Mononuclear cell (primary cell): ENCODE data around the gene GRM7. TPM values are rescaled to one million over a fixed set of nuclear protein-coding genes. Genes with fewer than 3 reads are reported as not detected.

ENCODE experiments used
- H3K27me3 ChIP-seq: 2 replicates; pipeline ENCODE4 v1.6.0; 2011; ENCODE audit warnings: low read length, control low read depth; ENCODE audit not compliant: insufficient read depth
- H3K4me1 ChIP-seq: 2 replicates; pipeline ENCODE4 v1.5.1; 2011; ENCODE audit warnings: mild to moderate bottlenecking, low read length, control low read depth; ENCODE audit not compliant: insufficient read depth
- H3K4me3 ChIP-seq: 2 replicates; pipeline ENCODE4 v1.5.1; 2011; ENCODE audit warnings: mild to moderate bottlenecking, low read length, moderate library complexity
- H3K9me3 ChIP-seq: 2 replicates; pipeline ENCODE4 v1.5.1; 2011; ENCODE audit warnings: low read depth, mild to moderate bottlenecking, control low read depth, low read length
- total RNA-seq: library from RNA; depleted of rRNA; stranded (reverse); fragments of >200 nt; gene quantifications from one replicate; pipeline ENCODE4 v1.2.3, GENCODE V29; 2012

The GRM7 gene
- total RNA-seq, 1 donor, result not detected

- no peak overlapping the region for H3K4me3 ChIP-seq
- H3K27me3 ChIP-seq, result no peaks in the 10 kb centered on the region
- no peaks in the 10 kb centered on the region for H3K4me1 ChIP-seq
- H3K9me3 ChIP-seq, result no peaks in the 10 kb centered on the region
Measured at GRCh38 chr3:7709376-7710082, 848.6 kb downstream of the GRM7 start.

DNA sequence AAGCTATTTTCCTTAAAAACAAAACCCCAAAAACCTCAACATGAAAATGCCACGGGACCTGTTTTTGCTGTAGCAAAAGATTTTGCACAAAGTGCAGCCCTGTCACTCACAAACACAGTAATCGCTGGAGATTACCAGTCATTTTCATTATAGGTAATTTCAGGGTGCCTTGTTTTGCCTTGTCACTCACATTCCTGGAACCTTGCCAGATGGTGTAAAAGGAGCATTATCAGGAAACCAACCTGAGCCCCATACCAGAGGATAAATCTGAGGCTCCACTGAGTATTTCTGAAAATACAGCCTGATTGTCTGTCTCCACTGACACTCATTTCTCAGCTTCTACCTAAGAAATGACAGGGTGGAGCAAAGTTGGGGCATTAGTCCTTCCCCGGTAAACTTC, 849.4 kb downstream of the GRM7 start:
- Histone ChIP-seq H3K9me3 (no peaks in the 10 kb centered on the region), H3K4me3 (no peak overlapping the region), H3K4me1 (no peaks in the 10 kb centered on the region)

DNA sequence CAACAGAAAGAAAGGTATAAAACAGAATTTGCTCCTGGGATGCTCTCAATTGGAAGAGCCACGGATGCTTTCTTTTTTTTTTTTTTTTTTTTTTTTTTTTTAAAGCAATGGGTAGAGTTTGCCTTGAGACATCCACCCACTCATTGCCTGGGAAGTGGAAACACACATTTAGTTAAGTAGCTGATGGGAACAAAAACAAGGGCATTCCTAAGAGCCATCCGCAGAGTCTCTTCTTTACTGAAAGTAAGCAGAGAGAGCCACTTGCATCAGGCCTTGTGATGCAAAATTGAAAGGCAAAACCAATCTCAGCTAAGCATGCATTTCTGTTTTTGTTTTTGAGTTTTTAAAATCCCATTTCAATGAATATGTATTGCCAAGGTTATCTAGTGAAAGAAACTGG, 852.8 kb downstream of the GRM7 start:
- Histone ChIP-seq H3K9me3 (no peaks in the 10 kb centered on the region), H3K4me1 (no peaks in the 10 kb centered on the region), H3K4me3 (no peak overlapping the region), H3K27me3 (no peaks in the 10 kb centered on the region)

More for the DNA sequence above, 849.4 kb downstream of the GRM7 start:
- no peaks in the 10 kb centered on the region for H3K27me3 ChIP-seq

- H3K4me1 ChIP-seq, result no peaks in the 10 kb centered on the region
Measured at GRCh38 chr3:7720649-7721297, 859.9 kb downstream of the GRM7 start.

GRCh38 chr3:7721869-7722268, 861.0 kb downstream of the GRM7 start:
- no peaks in the 10 kb centered on the region for H3K9me3 ChIP-seq
- no peaks in the 10 kb centered on the region for H3K27me3 ChIP-seq
- no peak overlapping the region for H3K4me3 ChIP-seq
- no peaks in the 10 kb centered on the region for H3K4me1 ChIP-seq

More at GRCh38 chr3:7720649-7721297, 859.9 kb downstream of the GRM7 start:
- Histone ChIP-seq H3K27me3 (no peaks in the 10 kb centered on the region), H3K9me3 (no peaks in the 10 kb centered on the region), H3K4me3 (no peak overlapping the region)

GRCh38 chr3:7728566-7729519, 867.9 kb downstream of the GRM7 start:
- Histone ChIP-seq H3K4me3 (no peak overlapping the region), H3K27me3 (no peaks in the 10 kb centered on the region), H3K4me1 (no peaks in the 10 kb centered on the region), H3K9me3 (no peaks in the 10 kb centered on the region)

DNA sequence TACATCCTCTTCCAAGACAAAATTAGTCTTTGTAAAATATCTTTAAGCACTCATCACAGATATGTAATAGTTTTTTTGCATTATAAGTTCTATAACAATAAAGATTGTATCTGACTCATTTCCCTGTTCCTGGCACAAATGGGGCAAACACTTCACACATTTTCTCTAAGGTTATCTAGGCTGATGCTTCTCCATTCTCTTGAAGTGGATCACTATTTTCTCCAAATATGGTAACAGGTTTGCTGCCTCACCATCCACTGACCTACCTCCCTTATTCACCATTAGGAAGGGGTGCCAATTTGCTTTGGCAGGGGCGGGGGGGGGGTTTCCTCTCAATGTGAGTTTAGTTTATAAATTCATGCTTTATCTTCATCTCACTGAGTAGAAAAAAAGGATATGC, 873.0 kb downstream of the GRM7 start:
- no peaks in the 10 kb centered on the region for H3K4me1 ChIP-seq
- H3K4me3 ChIP-seq, result no peak overlapping the region
- H3K27me3 ChIP-seq, result no peaks in the 10 kb centered on the region
- no peaks in the 10 kb centered on the region for H3K9me3 ChIP-seq

DNA sequence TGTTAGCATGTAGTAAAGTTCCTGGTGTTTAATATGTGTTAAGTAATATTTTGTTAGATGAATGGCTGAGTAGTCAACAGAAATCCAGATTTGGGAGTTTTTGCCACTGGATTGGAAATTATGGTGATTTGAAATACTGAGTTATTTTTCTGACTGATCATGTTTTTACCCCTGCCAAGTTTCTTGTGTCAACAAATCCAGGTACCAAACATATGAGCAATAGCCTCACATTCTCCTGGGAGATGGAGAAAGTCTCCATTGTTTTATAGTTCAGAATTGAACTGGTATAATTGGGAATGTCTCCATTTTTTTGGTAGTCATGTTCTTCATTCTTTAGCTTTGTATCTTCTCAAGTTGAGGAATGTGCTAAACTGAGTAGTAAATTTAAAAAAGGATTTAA, 873.5 kb downstream of the GRM7 start:
- Histone ChIP-seq H3K27me3 (no peaks in the 10 kb centered on the region), H3K4me3 (no peak overlapping the region), H3K4me1 (no peaks in the 10 kb centered on the region), H3K9me3 (no peaks in the 10 kb centered on the region)

GRCh38 chr3:7737263-7737662, 876.3 kb downstream of the GRM7 start:
- Histone ChIP-seq H3K9me3 (no peaks in the 10 kb centered on the region), H3K27me3 (no peaks in the 10 kb centered on the region), H3K4me3 (no peak overlapping the region), H3K4me1 (no peaks in the 10 kb centered on the region)

GRCh38 chr3:7739754-7740153, 878.8 kb downstream of the GRM7 start:
- H3K9me3 ChIP-seq, result no peaks in the 10 kb centered on the region
- H3K4me1 ChIP-seq, result no peaks in the 10 kb centered on the region
- H3K4me3 ChIP-seq, result no peak overlapping the region
- no peaks in the 10 kb centered on the region for H3K27me3 ChIP-seq

GRCh38 chr3:7740458-7740857, 879.5 kb downstream of the GRM7 start:
- H3K4me3 ChIP-seq, result no peak overlapping the region
- no peaks in the 10 kb centered on the region for H3K4me1 ChIP-seq
- H3K9me3 ChIP-seq, result no peaks in the 10 kb centered on the region
- no peaks in the 10 kb centered on the region for H3K27me3 ChIP-seq

DNA sequence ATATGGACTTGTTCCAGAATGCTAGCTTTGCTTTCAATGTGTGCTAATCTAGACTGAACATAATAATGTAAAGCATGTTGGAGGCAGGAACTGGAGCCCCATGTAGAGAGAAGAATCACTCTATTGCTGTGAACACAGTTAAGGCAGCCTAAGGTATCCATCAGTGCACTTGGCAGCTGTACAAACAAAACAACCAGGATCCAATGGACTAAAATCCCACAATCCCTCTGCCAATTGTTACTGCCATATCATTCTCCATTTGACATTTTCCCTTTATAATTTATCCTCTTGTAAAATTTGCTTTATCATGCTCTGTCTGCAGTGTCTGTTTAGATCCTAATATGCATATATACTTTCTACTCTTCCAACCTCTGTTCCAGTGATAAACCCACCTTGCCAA, 883.9 kb downstream of the GRM7 start:
- H3K4me1 ChIP-seq, result no peaks in the 10 kb centered on the region
- H3K4me3 ChIP-seq, result no peak overlapping the region
- H3K27me3 ChIP-seq, result no peaks in the 10 kb centered on the region
- no peaks in the 10 kb centered on the region for H3K9me3 ChIP-seq

DNA sequence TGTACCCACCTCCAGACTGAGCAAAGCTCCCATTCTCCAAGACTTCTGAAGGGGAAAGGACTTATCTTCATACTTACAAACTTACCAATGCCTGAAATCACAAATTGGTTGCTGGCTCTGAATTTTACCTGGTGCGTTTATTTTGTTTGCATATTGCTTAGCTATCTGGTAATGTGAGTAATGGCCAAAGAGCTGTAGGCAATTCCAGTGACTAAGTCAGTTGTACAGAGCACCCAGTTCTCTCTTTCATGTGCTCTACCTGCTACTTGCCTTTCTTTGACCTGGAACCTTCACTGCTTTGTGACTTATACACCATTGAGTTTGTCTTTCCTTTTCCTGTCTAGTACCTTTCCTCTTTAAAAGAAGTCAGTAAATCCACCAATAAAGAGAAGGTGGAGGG, 884.8 kb downstream of the GRM7 start:
- Histone ChIP-seq H3K4me3 (no peak overlapping the region), H3K27me3 (no peaks in the 10 kb centered on the region), H3K4me1 (no peaks in the 10 kb centered on the region), H3K9me3 (no peaks in the 10 kb centered on the region)

- Histone ChIP-seq H3K27me3 (no peaks in the 10 kb centered on the region), H3K4me1 (no peaks in the 10 kb centered on the region), H3K4me3 (no peak overlapping the region), H3K9me3 (no peaks in the 10 kb centered on the region)
Measured at GRCh38 chr3:7749931-7750695, 889.2 kb downstream of the GRM7 start.
